Calu3 (cell line): ENCODE measurements around the gene ACP4. TPM values are rescaled to one million over a fixed set of nuclear protein-coding genes. Genes with fewer than 3 reads are reported as not detected.
"Not testable (repeated sequence)": the region's sequence is repeated elsewhere in the genome, so short reads cannot be mapped to it uniquely, and the experiment has no call there.

ENCODE experiments used
- BruUV-seq: library from RNA; stranded (reverse); fragments of 400-500 nt; replicated peaks from 2 replicates; lab custom pipeline; 2021; lab: Mats Ljungman, UMichigan
- CTCF ChIA-PET: fragments of 300-600 bp; sonication (Branson Sonifier 250); formaldehyde crosslinking; loops from one replicate; lab custom pipeline; 2022; ENCODE audit warnings: antibody characterized with exemption; lab: Charles Lee
- DNase-seq: peaks from one replicate; pipeline ENCODE4 v3.0.0; 2022
- H3K27ac Mint-ChIP-seq: one replicate; pipeline ENCODE4 v1.8.0; 2022; ENCODE audit warnings: mixed read lengths; ENCODE audit not compliant: unreplicated experiment
- H3K27me3 Mint-ChIP-seq: one replicate; pipeline ENCODE4 v1.8.0; 2022; ENCODE audit warnings: mixed read lengths; ENCODE audit not compliant: unreplicated experiment
- H3K36me3 Mint-ChIP-seq: one replicate; pipeline ENCODE4 v1.8.0; 2022; ENCODE audit warnings: mild to moderate bottlenecking, moderate library complexity, mixed read lengths; ENCODE audit not compliant: insufficient read depth, unreplicated experiment
- H3K4me1 Mint-ChIP-seq: one replicate; pipeline ENCODE4 v1.8.0; 2022; ENCODE audit warnings: mild to moderate bottlenecking, low read depth, mixed read lengths; ENCODE audit not compliant: unreplicated experiment
- H3K4me3 Mint-ChIP-seq: one replicate; pipeline ENCODE4 v1.8.0; 2022; ENCODE audit warnings: mild to moderate bottlenecking, low read depth, moderate library complexity, mixed read lengths; ENCODE audit not compliant: unreplicated experiment
- H3K9me3 Mint-ChIP-seq: one replicate; pipeline ENCODE4 v1.8.0; 2022; ENCODE audit warnings: low read depth, mixed read lengths; ENCODE audit not compliant: unreplicated experiment
- intact Hi-C: fragments of 100-400 bp; cut with micrococcal nuclease; formaldehyde crosslinking; loops from one replicate; pipeline ENCODE4 v1.10.0; 2022; ENCODE audit not compliant: unreplicated experiment
- total RNA-seq: library from RNA; stranded (reverse); gene quantifications from 2 replicates; pipeline ENCODE4 v1.2.3, GENCODE V29; 2022
- TF ChIP-seq, protein P1 (sequence below): fragments of 200-600 bp; IDR thresholded peaks from one replicate; pipeline ENCODE4 v1.8.0; 2022; ENCODE audit warnings: antibody characterized with exemption; ENCODE audit not compliant: unreplicated experiment

ACP4 gene
- total RNA-seq, 1 experiment from 2014 or later, result not detected

GRCh38 chr19:50749490-50749889, 40.7 kb upstream of the ACP4 start:
- no peaks in the 10 kb centered on the region for H3K4me1 Mint-ChIP-seq
- CTCF ChIA-PET, result no interaction called here
- H3K27ac Mint-ChIP-seq, result no peak overlapping the region
- no peaks in the 10 kb centered on the region for H3K36me3 Mint-ChIP-seq
- H3K9me3 Mint-ChIP-seq, result no peaks in the 10 kb centered on the region
- H3K4me3 Mint-ChIP-seq, result no peak overlapping the region
- DNase-seq, result no peak
- TF ChIP-seq, protein P1, sequence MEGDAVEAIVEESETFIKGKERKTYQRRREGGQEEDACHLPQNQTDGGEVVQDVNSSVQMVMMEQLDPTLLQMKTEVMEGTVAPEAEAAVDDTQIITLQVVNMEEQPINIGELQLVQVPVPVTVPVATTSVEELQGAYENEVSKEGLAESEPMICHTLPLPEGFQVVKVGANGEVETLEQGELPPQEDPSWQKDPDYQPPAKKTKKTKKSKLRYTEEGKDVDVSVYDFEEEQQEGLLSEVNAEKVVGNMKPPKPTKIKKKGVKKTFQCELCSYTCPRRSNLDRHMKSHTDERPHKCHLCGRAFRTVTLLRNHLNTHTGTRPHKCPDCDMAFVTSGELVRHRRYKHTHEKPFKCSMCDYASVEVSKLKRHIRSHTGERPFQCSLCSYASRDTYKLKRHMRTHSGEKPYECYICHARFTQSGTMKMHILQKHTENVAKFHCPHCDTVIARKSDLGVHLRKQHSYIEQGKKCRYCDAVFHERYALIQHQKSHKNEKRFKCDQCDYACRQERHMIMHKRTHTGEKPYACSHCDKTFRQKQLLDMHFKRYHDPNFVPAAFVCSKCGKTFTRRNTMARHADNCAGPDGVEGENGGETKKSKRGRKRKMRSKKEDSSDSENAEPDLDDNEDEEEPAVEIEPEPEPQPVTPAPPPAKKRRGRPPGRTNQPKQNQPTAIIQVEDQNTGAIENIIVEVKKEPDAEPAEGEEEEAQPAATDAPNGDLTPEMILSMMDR, result no peak
- peaks cover 72% of the 10 kb centered on the region for H3K27me3 Mint-ChIP-seq
- intact Hi-C loops, result no loop called here
- BruUV-seq, result no TSS peak

DNA sequence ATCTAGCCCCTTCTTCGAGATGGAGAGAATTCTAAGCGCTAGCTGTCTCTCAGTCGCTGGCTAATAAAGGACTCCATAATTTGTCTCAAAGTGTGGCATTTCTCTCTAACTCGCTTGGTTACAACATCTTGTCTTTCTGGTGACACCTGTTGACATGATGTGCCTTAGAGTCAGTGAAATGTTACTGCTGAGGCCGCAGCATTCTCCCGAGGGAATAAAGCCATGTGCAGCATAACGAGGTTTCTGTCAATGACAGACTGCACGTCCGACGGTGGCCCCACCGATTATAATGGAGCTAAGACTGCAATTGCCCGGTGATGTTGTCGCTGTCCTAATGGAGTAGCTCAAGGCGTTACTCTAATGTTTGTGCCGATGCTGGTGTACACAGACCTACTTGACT, 40.2 kb upstream of the ACP4 start:
- Mint-ChIP-seq H3K4me3 (no peak overlapping the region), H3K27me3 (peaks cover 72% of the 10 kb centered on the region), H3K36me3 (no peaks in the 10 kb centered on the region), H3K9me3 (no peaks in the 10 kb centered on the region), H3K27ac (no peak overlapping the region), H3K4me1 (no peaks in the 10 kb centered on the region)
- BruUV-seq, result no TSS peak
- TF ChIP-seq, protein P1, result no peak
- CTCF ChIA-PET, result no interaction called here
- DNase-seq, result no peak
- intact Hi-C loops, result no loop called here

DNA sequence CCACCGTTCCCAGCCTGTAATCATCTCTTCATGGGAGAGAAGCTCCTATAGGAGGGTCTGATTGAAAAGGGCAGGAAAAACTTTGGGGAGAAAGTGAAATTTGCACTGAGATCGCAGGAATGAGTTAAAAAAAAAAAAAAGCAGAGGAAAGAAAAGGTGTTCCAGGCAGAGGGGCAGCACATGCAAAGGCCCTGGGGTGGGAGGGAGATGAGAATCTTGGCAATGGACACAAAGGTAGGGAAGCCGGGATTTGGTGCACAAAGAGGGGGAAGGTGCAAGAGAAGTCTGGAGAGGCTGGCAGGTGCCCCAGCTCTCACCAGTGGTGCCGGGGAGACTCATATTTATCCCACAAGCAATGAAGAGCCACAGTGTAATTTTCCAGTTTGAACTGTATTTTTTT, 36.3 kb upstream of the ACP4 start:
- Mint-ChIP-seq H3K36me3 (peaks cover 5% of the 10 kb centered on the region), H3K27me3 (peaks cover 90% of the 10 kb centered on the region), H3K9me3 (no peaks in the 10 kb centered on the region), H3K4me1 (no peaks in the 10 kb centered on the region), H3K4me3 (no peak overlapping the region), H3K27ac (no peak overlapping the region)
- BruUV-seq, result no TSS peak
- CTCF ChIA-PET, result interaction anchor here (0.6 kb wide), 1 partner anchor 33 kb away, joined by 3 read pairs; no protein-coding TSS in a partner anchor
- intact Hi-C loops, result no loop called here
- TF ChIP-seq, protein P1, result no peak
- no peak for DNase-seq

- CTCF ChIA-PET, intact Hi-C loops: not testable (repeated sequence)
- peaks cover 75% of the 10 kb centered on the region for H3K27me3 Mint-ChIP-seq
These were observed 34.0 kb upstream of the ACP4 start for GRCh38 chr19:50756244-50756643.

GRCh38 chr19:50757624-50758023, 32.6 kb upstream of the ACP4 start:
- BruUV-seq, H3K9me3 Mint-ChIP-seq, H3K27ac Mint-ChIP-seq, CTCF ChIA-PET, H3K4me1 Mint-ChIP-seq, H3K4me3 Mint-ChIP-seq, H3K36me3 Mint-ChIP-seq, DNase-seq, intact Hi-C loops: not testable (repeated sequence)
- H3K27me3 Mint-ChIP-seq, result peaks cover 63% of the 10 kb centered on the region

More at GRCh38 chr19:50756244-50756643, 34.0 kb upstream of the ACP4 start:
- H3K36me3 Mint-ChIP-seq, H3K4me1 Mint-ChIP-seq, BruUV-seq, DNase-seq, H3K4me3 Mint-ChIP-seq, H3K27ac Mint-ChIP-seq, H3K9me3 Mint-ChIP-seq: not testable (repeated sequence)

DNA sequence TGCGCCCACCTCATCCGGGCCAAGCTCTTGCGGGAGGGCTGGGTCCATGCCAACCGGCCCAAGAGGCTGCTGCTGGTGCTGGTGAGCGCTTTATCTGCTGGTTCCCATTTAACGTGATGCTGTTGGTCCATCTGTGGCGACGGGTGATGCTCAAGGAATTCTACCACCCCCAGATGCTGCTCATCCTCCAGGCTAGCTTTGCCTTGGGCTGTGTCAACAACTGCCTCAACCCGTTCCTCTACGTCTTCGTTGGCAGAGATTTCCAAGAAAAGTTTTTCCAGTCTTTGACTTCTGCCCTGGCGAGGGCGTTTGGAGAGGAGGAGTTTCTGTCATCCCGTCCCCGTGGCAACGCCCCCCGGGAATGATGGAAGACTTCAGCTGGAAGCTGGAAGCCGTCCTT, 31.1 kb upstream of the ACP4 start:
- H3K27me3 Mint-ChIP-seq, result peaks cover 53% of the 10 kb centered on the region
- H3K4me1 Mint-ChIP-seq, CTCF ChIA-PET, H3K4me3 Mint-ChIP-seq, H3K36me3 Mint-ChIP-seq, H3K27ac Mint-ChIP-seq, H3K9me3 Mint-ChIP-seq, intact Hi-C loops, DNase-seq, BruUV-seq: not testable (repeated sequence)
